OCI-LY1 (cell line): ENCODE data around the gene TLE6.

Experiments
- H2AFZ ChIP-seq: fragments of 200-600 bp; sonication (generic), shearing (Covaris generic); 2 replicates; pipeline ENCODE4 v1.6.0; 2014; ENCODE audit warnings: antibody characterized with exemption, mild to moderate bottlenecking, low read length
- H3F3A ChIP-seq: fragments of 200-600 bp; sonication (generic), shearing (Covaris generic); 2 replicates; pipeline ENCODE4 v1.6.0; 2014; ENCODE audit warnings: mild to moderate bottlenecking, antibody characterized with exemption, low read length, moderate library complexity; ENCODE audit not compliant: insufficient read depth
- H3K27ac ChIP-seq: fragments of 200-600 bp; sonication (generic); 2 replicates; pipeline ENCODE4 v1.5.1; 2014; ENCODE audit warnings: low read length, mixed run types, mild to moderate bottlenecking, low read depth; ENCODE audit not compliant: poor library complexity, severe bottlenecking
- H3K27me3 ChIP-seq: fragments of 200-600 bp; sonication (generic); 2 replicates; pipeline ENCODE4 v1.6.0; 2014; ENCODE audit warnings: antibody characterized with exemption, mild to moderate bottlenecking, low read length, moderate library complexity; ENCODE audit not compliant: insufficient read depth
- H3K36me3 ChIP-seq: fragments of 200-600 bp; sonication (generic); 2 replicates; pipeline ENCODE4 v1.6.1; 2014; ENCODE audit warnings: mild to moderate bottlenecking, antibody characterized with exemption, low read length, moderate library complexity, mixed read lengths; ENCODE audit not compliant: insufficient read depth
- H3K4me1 ChIP-seq: fragments of 200-600 bp; sonication (generic); 2 replicates; pipeline ENCODE4 v1.5.1; 2014; ENCODE audit warnings: mild to moderate bottlenecking, low read length, moderate library complexity; ENCODE audit not compliant: insufficient read depth, severe bottlenecking
- H3K4me2 ChIP-seq: fragments of 200-600 bp; sonication (generic), shearing (Covaris generic); 2 replicates; pipeline ENCODE4 v1.6.1; 2014; ENCODE audit warnings: low read length
- H3K4me3 ChIP-seq: fragments of 200-600 bp; sonication (generic); 2 replicates; pipeline ENCODE4 v1.5.1; 2014; ENCODE audit warnings: low read length, low read depth, mild to moderate bottlenecking, mixed read lengths; ENCODE audit not compliant: poor library complexity, severe bottlenecking
- H3K79me2 ChIP-seq: fragments of 200-600 bp; shearing (Covaris generic); 2 replicates; pipeline ENCODE4 v1.6.1; 2016; ENCODE audit warnings: mixed run types, low read length, mixed read lengths; ENCODE audit not compliant: insufficient read depth
- H3K9ac ChIP-seq: fragments of 200-600 bp; sonication (generic), shearing (Covaris generic); 2 replicates; pipeline ENCODE4 v1.6.1; 2014; ENCODE audit warnings: mild to moderate bottlenecking, low read length, mixed read lengths
- H3K9me2 ChIP-seq: fragments of 200-600 bp; sonication (generic), shearing (Covaris generic); 2 replicates; pipeline ENCODE4 v1.6.1; 2014; ENCODE audit warnings: low read depth, mild to moderate bottlenecking, low read length, mixed read lengths
- H3K9me3 ChIP-seq: fragments of 200-600 bp; shearing (Covaris generic); 2 replicates; pipeline ENCODE4 v1.6.1; 2014; ENCODE audit warnings: low read length, mixed read lengths
- H4K20me1 ChIP-seq: fragments of 200-600 bp; sonication (generic), shearing (Covaris generic); 2 replicates; pipeline ENCODE4 v1.6.0; 2016; ENCODE audit warnings: mild to moderate bottlenecking, low read length; ENCODE audit not compliant: insufficient read depth
- EZH2 ChIP-seq: fragments of 200-600 bp; sonication (generic), shearing (Covaris generic); IDR thresholded peaks from 2 replicates; pipeline ENCODE4 v1.8.0; 2017; ENCODE audit warnings: borderline replicate concordance, mixed run types, mild to moderate bottlenecking, antibody characterized with exemption, low read length, moderate library complexity, mixed read lengths
- TF ChIP-seq, protein P1 (sequence below): fragments of 200-600 bp; sonication (generic), shearing (Covaris generic); IDR thresholded peaks from 2 replicates; pipeline ENCODE4 v1.5.1; 2017; ENCODE audit warnings: mild to moderate bottlenecking, antibody characterized with exemption, low read length, moderate library complexity, mixed read lengths

The TLE6 gene

DNA sequence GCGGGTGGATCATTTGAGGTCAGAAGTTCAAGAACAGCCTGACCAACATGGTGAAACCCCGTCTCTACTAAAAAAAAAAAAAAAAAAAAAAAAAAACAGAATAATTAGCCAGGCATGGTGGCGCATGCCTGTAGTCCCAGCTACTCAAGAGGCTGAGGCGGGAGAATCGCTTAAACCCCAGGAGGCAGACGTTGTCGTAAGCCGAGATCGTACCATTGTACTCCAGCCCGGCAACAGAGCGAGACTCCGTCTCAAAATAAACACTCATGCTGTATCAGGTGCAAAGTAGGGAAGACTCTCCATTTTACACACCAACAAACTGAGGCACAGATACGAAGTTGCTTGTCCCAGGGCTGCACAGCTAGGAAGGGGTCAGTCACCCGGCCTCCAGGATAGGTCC is 15.6 kb downstream of the TLE6 start:
- H2AFZ ChIP-seq: no peak overlapping the region
- H3K79me2 ChIP-seq: no peaks in the 10 kb centered on the region
- TF ChIP-seq EZH2: no peak
- TF ChIP-seq, protein P1, sequence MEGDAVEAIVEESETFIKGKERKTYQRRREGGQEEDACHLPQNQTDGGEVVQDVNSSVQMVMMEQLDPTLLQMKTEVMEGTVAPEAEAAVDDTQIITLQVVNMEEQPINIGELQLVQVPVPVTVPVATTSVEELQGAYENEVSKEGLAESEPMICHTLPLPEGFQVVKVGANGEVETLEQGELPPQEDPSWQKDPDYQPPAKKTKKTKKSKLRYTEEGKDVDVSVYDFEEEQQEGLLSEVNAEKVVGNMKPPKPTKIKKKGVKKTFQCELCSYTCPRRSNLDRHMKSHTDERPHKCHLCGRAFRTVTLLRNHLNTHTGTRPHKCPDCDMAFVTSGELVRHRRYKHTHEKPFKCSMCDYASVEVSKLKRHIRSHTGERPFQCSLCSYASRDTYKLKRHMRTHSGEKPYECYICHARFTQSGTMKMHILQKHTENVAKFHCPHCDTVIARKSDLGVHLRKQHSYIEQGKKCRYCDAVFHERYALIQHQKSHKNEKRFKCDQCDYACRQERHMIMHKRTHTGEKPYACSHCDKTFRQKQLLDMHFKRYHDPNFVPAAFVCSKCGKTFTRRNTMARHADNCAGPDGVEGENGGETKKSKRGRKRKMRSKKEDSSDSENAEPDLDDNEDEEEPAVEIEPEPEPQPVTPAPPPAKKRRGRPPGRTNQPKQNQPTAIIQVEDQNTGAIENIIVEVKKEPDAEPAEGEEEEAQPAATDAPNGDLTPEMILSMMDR: no peak
- no peaks in the 10 kb centered on the region for H3K4me1 ChIP-seq
- no peak overlapping the region for H3K4me2 ChIP-seq
- H3K9me2 ChIP-seq: no peaks in the 10 kb centered on the region
- no peaks in the 10 kb centered on the region for H4K20me1 ChIP-seq
- no peak overlapping the region for H3K4me3 ChIP-seq
- H3F3A ChIP-seq: no peaks in the 10 kb centered on the region
- H3K27me3 ChIP-seq: peaks cover 4% of the 10 kb centered on the region; the same call in 1 of the 2 replicates
- no peak overlapping the region for H3K27ac ChIP-seq
- H3K36me3 ChIP-seq: no peaks in the 10 kb centered on the region
- H3K9me3 ChIP-seq: no peaks in the 10 kb centered on the region
- no peak overlapping the region for H3K9ac ChIP-seq

GRCh38 chr19:2993579-2993978 is 16.2 kb downstream of the TLE6 start:
- Histone ChIP-seq H3K4me2 (no peak overlapping the region), H3K27me3 (peaks cover 4% of the 10 kb centered on the region; the same call in 1 of the 2 replicates), H4K20me1 (no peaks in the 10 kb centered on the region), H3K4me1 (no peaks in the 10 kb centered on the region), H2AFZ (no peak overlapping the region), H3K9me3 (no peaks in the 10 kb centered on the region), H3K36me3 (no peaks in the 10 kb centered on the region; the same call in 1 of the 2 replicates), H3K9ac (no peak overlapping the region), H3K79me2 (no peaks in the 10 kb centered on the region), H3K4me3 (no peak overlapping the region), H3K27ac (no peak overlapping the region), H3F3A (no peaks in the 10 kb centered on the region), H3K9me2 (no peaks in the 10 kb centered on the region)
- no peak for TF ChIP-seq EZH2
- TF ChIP-seq, protein P1: no peak

DNA sequence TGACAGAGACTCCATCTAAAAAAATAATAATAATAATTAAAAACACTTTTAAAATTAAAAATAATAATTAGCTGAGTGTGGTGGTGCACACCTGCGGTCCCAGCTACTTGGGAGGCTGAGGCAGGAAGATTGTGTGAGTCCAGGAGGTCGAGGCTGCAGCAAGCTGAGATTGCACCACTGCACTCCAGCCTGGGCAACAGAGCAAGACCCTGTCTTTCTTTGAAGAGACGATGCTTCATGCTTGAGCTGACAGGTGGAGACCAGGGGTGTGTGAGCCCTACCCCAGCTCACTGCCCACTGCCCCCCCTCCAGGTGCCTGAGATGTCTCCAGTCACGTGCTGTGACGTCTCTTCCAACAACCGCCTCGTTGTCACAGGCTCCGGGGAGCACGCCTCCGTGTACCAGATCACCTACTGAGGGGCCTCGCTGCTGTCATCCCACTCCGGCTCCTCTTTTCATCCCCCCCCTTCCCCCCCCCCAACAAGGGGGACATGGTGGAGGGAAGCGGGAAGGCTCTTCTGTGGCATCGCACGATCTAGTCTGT is 17.3 kb downstream of the TLE6 start:
- H2AFZ ChIP-seq: no peak overlapping the region
- H3K27ac ChIP-seq: no peak overlapping the region
- no peaks in the 10 kb centered on the region for H3K4me1 ChIP-seq
- no peak overlapping the region for H3K9ac ChIP-seq
- no peaks in the 10 kb centered on the region; the same call in 1 of the 2 replicates for H3K36me3 ChIP-seq
- no peak overlapping the region for H3K4me3 ChIP-seq
- no peaks in the 10 kb centered on the region for H3F3A ChIP-seq
- no peaks in the 10 kb centered on the region for H3K79me2 ChIP-seq
- H4K20me1 ChIP-seq: no peaks in the 10 kb centered on the region
- TF ChIP-seq, protein P1: no peak
- no peak for TF ChIP-seq EZH2
- no peak overlapping the region for H3K4me2 ChIP-seq
- H3K27me3 ChIP-seq: no peaks in the 10 kb centered on the region
- H3K9me3 ChIP-seq: no peaks in the 10 kb centered on the region
- H3K9me2 ChIP-seq: no peaks in the 10 kb centered on the region
